Skin epidermis (tissue), 12 donors: ENCODE data around the gene CTNNA3.

Experiments used
- H3K27ac ChIP-seq, 21 experiments: fragments of 200-600 bp; sonication (generic) in 11 of 21; one replicate each; pipeline ENCODE4 v1.5.0; 2020; ENCODE audit warnings: mild to moderate bottlenecking in 3 of 21, inconsistent platforms in 2 of 21, moderate library complexity in 2 of 21
- H3K4me3 ChIP-seq, 7 experiments: fragments of 200-600 bp; sonication (generic) in 2 of 7; one replicate each; pipeline ENCODE4 v1.5.0; 2020; ENCODE audit warnings: inconsistent platforms in 2 of 7, mild to moderate bottlenecking in 2 of 7, moderate library complexity in 1 of 7

The CTNNA3 gene

GRCh38 chr10:65903620-65904019, 1792.4 kb downstream of the CTNNA3 start:
- H3K27ac ChIP-seq, result no peak overlapping the region

DNA sequence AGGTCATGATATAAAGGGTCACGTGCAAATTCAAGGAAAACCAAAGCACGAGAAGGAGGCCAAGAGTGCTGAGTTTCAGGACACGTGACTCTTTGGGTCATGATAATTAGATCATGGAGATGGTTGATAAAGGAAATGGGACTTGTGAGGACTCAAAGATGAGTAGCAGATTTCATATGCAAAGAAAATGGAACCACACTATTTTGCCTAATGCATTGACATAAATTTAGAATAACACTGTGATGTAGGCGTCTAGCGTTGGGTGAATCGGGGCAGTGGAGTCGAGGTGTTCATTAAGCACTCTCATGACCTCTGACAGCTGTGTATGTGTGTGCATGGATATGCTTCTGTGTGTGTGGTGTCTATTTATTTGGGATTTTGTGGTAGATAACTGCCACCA, 1795.7 kb downstream of the CTNNA3 start:
- H3K4me3 ChIP-seq, result no peak overlapping the region
- H3K27ac ChIP-seq, result no peak overlapping the region

More at GRCh38 chr10:65903620-65904019, 1792.4 kb downstream of the CTNNA3 start:
- H3K4me3 ChIP-seq, result no peak overlapping the region

- Histone ChIP-seq H3K4me3 (no peak overlapping the region), H3K27ac (no peak overlapping the region)
Observed at GRCh38 chr10:65898055-65898454, 1797.9 kb downstream of the CTNNA3 start.

DNA sequence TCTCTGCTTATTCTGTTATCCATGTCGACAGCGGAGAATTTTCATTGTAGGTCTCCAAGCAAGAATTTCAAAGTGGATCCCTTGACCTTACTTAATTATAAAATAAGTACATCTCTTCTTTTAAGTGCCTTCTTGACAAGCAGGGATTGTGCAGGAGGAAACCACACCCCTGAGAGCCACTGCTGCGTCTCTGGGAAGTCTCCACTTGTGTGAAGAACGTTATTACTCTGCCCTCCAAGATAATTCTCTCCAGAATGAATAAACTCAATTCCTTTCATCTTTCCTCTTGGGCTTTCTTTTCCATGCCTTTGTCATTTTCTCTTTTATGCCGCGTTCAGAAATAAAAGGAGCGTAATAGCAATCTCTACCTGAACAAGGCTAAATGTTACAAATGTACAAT, 1801.0 kb downstream of the CTNNA3 start:
- Histone ChIP-seq H3K27ac (no peak overlapping the region), H3K4me3 (no peak overlapping the region)

DNA sequence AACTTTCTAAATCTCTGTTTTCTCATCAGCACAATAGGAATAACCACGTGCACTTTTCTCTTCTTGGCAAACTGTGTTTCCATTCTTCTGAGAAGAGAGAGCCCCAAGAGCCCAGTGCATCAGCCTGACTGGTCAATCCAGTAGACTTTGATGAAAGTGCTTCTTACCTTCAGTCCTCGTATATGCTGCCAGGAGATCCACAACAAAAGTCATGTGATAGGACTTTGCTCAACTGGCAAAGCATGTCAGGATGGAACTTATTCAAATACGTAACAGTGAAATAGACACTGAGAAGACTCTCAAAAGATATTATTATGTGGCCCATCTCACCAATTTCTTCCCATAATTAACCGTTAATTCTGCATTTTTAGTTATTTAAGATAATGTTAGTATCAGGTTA, 1801.6 kb downstream of the CTNNA3 start:
- Histone ChIP-seq H3K27ac (no peak overlapping the region), H3K4me3 (no peak overlapping the region)

DNA sequence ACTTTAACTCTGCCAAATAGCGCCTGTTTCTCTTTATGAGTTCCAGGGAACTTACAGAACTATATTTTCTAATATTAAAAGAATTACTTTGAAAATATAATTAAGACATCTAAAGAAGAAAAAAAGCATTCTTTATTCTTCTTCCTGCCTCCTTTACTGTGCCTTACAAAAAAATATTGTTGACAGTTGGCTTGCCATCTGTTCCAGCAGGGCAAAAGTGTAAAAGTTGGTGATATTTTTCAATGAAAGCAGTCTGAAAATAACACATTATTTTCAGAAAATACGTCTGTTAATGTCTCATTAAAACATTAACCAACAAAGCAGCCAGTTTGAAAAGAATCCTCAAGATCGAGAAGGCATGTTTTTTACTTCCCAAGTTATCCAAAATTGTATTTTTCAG, 1802.3 kb downstream of the CTNNA3 start:
- H3K27ac ChIP-seq, result no peak overlapping the region
- H3K4me3 ChIP-seq, result no peak overlapping the region

GRCh38 chr10:65892284-65892683, 1803.7 kb downstream of the CTNNA3 start:
- H3K4me3 ChIP-seq, result no peak overlapping the region
- H3K27ac ChIP-seq, result no peak overlapping the region

DNA sequence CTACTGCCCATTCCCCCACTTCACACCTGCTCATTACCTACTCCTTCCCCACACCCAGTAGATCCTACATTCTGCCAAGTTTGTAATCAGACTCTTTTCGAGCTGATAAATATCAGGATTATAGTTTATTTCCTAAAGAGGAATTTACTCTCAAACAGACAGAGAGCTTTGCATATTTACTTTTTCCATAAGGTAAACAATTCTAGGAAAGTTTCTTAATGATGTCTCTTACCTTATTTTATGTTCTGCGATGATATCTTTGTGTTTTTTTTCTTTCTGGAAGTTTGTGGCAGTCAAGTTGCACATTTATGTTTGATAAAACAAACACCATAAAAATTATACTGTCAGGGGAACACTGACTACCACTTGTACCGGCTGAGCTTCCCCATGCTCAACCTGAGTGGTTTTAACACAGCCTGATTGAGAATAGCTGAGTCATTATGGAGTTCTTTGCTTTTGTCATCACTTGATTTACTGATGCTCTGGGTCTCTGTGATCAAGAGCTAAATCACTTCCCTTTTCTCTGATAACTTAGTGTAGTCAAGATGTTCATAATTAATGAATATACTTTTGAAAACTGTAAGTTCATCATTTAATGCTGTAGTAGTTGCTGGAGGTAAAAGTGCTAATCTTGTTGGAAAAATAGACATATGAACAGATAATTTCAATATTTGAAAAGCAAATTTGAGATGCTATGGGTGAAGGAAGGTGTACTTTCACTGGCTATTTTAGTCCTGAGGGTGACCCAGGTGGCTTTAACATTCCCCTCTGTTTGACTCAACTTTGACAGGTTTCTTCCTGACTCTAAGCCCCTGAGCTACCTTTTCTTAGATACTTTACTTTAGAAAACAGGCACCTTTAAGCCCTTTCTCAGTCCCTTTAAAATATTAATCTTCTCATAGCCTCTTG, 1804.7 kb downstream of the CTNNA3 start:
- Histone ChIP-seq H3K4me3 (no peak overlapping the region), H3K27ac (no peak overlapping the region)

- H3K27ac ChIP-seq, result no peak overlapping the region
- H3K4me3 ChIP-seq, result no peak overlapping the region
Observed at GRCh38 chr10:65864529-65864928, 1831.5 kb downstream of the CTNNA3 start.

- no peak overlapping the region for H3K27ac ChIP-seq
- H3K4me3 ChIP-seq, result no peak overlapping the region
Observed at GRCh38 chr10:65864036-65864435, 1832.0 kb downstream of the CTNNA3 start.
